22Rv1 (cell line): ENCODE results near the gene NR5A1.

Source experiments
- CTCF ChIP-seq: fragments of 450-650 bp; IDR thresholded peaks from 2 replicates; pipeline ENCODE4 v1.5.1; 2017; ENCODE audit warnings: mild to moderate bottlenecking
- ZFX ChIP-seq: fragments of 450-650 bp; IDR thresholded peaks from 2 replicates; pipeline ENCODE4 v1.6.1; 2017; ENCODE audit warnings: antibody characterized with exemption, borderline replicate concordance

DNA sequence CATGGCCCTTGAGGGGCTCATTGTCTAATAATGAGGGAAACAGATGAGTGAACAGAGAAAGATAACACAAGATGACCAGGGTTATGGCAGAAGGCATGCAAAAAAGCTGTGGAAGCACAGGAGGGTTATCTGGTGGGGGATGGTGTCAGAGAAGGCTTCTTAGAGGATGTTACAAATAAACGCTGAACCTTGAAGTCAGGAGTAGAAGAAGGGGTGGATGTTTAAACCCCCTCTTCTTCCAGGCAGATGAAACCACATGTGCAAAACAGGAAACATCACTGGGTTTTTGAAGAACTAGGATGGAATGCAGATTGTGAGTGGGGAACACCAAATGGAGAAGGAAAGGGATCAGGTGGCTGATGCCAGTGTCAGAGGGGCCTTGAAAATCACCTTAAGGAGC, 41.8 kb upstream of the NR5A1 start:
- TF ChIP-seq CTCF, result no peak
- TF ChIP-seq ZFX, result no peak
